NCI-H1694 treated with DMSO at 0.1 percent for 48 hours (cell line): ENCODE measurements around the gene RAPGEF5.

Experiments used
- DNase-seq: peaks from one replicate; lab custom pipeline; 2025; lab: John Stamatoyannopoulos, UW

Gene RAPGEF5

GRCh38 chr7:22256541-22257096 is 100.3 kb downstream of the RAPGEF5 start:
- DNase-seq: peak; percentile 34

DNA sequence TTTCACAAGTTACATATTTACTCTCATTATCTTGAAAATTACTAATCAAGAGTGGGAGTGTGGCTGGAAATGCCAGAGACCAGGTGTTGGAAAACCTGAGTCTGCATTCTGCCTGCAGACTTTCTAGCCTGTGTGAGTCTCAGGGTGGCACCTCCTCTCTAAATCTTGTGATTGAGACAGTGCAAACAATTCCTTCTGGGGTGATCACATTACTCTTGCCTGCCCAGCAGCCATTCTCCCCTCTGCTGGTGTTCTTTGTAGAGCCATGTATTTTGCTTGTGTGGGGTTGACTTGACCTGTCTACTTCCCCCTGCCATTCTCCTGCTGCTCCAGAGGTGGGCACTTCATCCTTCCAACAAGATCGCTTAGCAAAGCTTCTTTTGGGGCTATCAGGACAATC is 101.1 kb downstream of the RAPGEF5 start:
- no peak for DNase-seq

DNA sequence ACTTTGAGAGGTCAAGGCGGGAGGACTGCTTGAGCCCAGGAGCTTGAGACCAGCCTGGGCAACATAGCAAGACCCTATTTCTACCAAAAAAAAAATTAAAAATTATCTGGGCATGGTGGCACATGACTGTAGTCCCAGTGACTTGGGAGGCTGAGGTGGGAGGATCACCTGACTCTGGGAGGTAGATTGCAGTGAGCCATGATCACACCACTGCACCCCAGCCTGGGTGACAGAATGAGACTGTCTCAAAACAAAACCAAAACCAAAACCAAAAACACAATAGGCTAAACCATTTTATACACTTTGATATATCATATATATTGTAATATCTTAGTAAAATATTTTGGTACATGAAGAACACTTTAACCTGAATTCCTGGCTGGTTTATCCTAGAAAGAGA is 101.6 kb downstream of the RAPGEF5 start:
- DNase-seq: no peak

- no peak for DNase-seq
Observed at GRCh38 chr7:22252936-22253536, 103.9 kb downstream of the RAPGEF5 start.

GRCh38 chr7:22252016-22252415 is 104.9 kb downstream of the RAPGEF5 start:
- no peak for DNase-seq

GRCh38 chr7:22251281-22251680 is 105.7 kb downstream of the RAPGEF5 start:
- no peak for DNase-seq

GRCh38 chr7:22250390-22250789 is 106.6 kb downstream of the RAPGEF5 start:
- no peak for DNase-seq

DNA sequence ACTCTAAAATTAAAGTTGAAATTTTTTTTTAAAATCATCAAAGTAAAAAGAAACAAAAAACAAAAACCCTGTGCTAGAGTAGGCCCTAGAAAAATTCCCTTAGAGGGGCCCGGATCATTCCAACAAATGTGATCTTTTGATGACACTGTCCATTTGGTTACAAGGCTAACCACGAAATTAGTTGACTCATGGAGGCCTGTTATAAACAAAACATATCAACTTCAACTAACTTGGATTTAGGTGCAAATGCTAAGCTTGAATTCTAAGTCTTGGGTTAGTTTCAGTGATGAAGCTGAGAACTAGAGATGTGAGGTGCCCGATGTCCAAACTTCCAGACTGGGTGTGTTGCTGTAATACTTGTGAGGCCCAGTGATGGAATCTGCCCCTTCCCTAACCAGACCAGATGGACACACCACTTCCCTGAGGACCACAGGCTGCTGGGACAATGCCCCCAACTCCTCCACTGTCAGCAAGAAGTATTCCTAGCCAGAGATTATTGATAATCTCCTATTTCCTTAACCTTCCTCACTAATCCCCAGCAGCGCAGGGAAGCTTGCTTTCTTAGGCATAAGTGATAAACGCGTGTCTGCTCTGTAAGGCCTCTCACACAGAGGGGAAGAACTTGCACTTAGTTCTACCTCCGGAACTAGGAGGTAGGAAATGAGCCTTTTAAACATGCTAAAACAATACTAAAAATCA is 108.7 kb downstream of the RAPGEF5 start:
- DNase-seq: no peak

- no peak for DNase-seq
Observed at GRCh38 chr7:22241805-22242390, 115.1 kb downstream of the RAPGEF5 start.

DNA sequence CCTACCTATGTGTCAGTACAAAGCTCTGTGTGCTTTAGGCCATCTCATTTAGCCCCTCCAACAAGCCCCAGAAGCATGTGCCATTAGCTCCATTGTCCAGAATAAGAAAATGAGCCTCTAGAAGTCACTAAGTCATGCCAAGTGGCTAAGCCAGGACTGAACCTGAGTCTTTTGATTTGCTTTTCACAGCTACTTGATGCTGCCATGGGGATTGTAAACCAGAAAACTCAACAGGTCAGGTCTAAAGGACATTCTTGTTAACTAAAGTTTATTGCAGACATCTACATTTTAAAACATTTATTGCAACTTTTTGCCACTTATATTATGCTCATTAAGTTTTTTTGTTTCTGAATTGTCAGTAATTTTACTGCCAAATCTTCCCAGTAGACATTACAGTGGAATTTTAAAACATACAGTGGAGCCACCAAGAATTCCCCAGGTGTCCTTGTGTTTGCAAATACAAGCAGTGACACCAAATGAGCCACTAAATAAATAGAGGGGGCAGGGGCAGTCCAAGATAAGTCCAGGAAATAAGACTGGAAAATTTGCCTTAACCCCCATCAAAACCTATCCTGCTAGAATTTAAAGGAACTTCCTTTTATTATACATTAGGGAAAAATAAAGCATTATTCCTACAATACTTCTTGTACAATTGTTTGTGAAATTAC is 115.9 kb downstream of the RAPGEF5 start:
- no peak for DNase-seq

DNA sequence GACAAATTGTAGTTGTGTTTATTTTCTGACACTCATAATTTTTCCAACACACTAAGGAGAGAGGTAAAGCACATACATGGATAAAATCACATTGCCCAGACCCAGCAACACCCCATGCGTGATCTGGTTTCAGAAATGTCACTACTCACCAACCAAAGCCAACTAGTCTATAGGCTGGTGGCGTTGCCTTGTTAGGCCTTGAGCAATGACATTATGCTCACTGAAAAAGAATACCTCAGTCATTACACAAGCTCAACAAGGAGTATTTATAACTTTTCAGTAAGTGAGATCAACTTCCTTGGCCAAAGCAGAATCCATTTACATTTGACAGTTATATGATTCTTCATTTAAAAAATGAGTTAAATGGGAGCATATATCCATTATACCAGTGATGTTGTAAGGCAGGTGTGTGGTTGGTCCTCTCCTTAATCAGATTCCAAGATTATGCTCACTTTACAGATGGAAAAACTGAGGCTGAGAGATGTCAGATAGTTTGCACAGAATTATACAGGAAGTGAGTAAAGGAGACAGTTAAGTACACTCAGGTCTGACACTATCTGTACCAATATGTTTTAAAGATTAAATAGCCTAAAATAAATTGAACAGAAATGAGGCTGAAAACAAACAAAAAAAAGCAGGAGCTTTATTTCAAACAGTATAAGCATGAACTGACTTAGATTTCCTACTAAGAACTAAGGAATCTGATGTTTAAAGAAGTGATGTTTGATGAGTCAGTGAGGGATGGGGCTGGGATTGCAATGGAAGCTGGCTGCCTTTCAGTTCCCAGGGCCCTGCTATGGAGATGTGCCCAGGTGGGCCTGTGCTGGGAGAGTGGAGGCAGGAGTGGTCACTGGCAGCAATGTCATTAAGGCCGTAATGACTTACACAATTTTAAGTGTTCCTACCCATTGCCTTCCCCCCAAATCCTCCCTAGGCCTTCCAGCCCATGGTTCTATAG is 118.3 kb downstream of the RAPGEF5 start:
- no peak for DNase-seq

- no peak for DNase-seq
Observed at GRCh38 chr7:22235134-22235533, 121.8 kb downstream of the RAPGEF5 start.

- no peak for DNase-seq
Observed at GRCh38 chr7:22234227-22234626, 122.7 kb downstream of the RAPGEF5 start.

DNA sequence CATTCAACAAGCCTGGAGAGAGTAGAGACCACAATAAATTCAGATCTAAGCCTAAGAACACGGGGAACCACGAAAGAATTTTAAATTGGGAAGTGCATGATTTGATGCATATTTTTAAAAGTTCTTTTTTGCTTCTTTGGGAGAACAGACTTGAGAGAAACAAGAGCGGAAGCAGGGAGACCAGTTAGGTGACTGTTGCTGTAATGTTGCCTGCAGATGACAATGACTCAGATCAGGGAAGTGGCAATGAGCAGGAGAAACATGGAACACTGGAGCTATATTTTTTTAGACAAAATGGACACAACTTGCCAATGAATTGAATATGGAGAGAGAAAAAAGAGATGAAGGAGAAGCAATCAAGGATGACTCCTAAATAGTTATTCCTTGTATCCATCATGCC is 125.1 kb downstream of the RAPGEF5 start:
- no peak for DNase-seq

DNA sequence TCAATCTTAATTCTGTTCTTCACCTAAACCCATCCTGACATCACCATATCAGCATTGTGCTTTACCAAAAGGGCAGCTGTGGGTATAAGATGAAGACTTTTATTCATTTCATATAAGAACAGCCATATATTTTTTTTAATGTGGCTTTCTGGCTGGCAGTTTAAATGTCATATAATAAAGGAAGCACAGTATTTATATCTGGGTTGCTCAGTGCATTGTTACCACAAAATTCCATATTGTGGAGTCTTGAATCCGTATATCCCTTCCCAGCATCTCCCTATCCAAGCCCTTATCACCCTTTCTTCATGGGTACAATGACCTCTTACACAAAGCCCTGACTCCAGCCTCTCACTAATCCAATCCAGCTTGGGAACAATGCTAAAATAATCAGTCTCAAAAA is 125.8 kb downstream of the RAPGEF5 start:
- no peak for DNase-seq

DNA sequence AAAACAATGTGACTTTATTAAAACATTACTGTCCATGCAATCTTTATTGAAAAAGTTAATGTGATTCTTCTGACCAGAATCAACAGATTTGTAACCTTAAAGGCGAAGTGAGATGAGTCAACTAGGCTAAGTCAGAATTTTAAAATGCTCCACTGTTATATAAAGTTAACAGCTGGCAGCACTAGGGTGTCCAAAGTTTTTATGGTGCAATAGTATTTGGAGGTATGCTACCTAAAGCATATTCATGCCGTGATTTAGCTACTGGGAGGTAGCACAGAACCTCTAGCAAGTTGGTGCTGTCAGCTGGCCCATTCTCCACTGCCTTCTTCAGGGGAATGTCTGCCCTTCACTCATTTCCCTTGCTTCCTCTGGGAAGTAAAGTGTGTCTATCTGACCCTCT is 126.7 kb downstream of the RAPGEF5 start:
- DNase-seq: no peak

- DNase-seq: no peak
Observed at GRCh38 chr7:22229148-22229547, 127.8 kb downstream of the RAPGEF5 start.

- no peak for DNase-seq
Observed at GRCh38 chr7:22223807-22224206, 133.1 kb downstream of the RAPGEF5 start.

- DNase-seq: no peak
Observed at GRCh38 chr7:22220941-22221340, 136.0 kb downstream of the RAPGEF5 start.

GRCh38 chr7:22219739-22220493 is 137.0 kb downstream of the RAPGEF5 start:
- DNase-seq: no peak

GRCh38 chr7:22219036-22219435 is 137.9 kb downstream of the RAPGEF5 start:
- no peak for DNase-seq
